HG02642 (cell line): Measurements from ENCODE around the gene MYO3B.
"Not testable (repeated sequence)": the region's sequence is repeated elsewhere in the genome, so short reads cannot be mapped to it uniquely, and the experiment has no call there.

ENCODE experiments used
- ATAC-seq: cut with Tn5 transposase; IDR thresholded peaks from one replicate; pipeline ENCODE4 v1.9.1; 2021; ENCODE audit warnings: mild to moderate bottlenecking; ENCODE audit not compliant: unreplicated experiment, poor library complexity

Gene MYO3B

DNA sequence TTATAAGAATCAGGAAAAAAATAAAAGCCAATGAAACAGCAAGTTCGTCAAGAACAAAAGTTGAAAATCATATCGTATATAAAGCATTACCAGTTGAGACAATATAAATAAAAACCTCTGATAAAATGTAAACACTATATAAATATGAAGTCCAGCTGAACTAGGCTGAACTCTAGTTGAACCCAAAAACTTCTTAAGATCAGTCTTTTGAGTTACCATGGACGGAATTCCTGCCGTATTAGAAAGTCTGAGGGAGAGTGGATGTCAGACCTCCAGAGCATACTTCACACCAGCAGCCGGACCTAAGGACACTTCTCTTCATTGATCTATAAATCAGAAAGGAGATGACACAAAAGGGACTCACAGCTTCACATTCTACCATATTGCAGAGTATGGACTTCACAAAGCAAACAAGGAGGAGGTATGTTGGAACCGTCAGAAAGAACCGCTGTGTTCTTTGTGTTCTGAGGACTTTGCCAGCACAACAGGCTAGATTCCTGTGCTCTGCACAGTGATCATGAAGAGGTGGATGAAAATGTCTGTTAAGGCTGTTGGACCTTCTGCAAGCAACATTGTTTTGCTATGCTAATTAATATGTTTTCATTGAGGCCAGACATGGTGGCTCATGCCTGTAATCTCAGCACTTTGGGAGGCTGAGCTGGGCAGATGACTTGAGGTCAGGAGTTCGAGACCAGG, 469.9 kb downstream of the MYO3B start:
- ATAC-seq: no peak

DNA sequence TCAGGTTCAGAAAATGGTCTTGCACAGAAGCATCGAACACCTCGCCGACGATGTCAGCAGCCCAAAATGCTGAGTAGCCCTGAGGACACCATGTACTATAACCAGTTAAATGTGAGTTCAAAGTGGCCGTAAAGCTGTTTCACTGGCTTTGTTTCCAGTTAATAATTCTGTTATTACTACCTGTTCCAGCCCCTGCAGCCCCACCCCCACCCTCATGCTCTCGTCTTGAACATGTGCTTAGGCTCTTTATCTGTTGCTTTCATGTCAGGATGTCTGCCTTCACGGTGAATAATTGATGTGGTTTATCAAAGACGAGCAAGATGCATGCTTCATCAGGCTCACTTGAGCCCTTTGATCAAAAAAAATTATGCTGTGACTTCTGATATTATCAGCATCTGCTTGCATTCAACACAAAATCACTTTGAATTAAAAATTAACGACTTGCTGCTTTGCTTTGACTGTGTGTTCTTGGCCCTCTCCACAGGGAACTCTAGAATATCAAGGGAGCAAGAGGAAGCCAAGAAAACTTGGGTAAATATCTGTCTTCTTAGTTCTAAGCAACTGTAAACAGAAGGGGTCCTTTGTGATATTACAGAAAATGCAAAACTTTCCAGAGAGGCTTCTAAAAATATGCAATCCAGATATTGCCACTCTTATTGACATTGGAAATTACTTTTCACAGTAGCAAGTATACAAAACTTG, 473.8 kb downstream of the MYO3B start:
- ATAC-seq: no peak

DNA sequence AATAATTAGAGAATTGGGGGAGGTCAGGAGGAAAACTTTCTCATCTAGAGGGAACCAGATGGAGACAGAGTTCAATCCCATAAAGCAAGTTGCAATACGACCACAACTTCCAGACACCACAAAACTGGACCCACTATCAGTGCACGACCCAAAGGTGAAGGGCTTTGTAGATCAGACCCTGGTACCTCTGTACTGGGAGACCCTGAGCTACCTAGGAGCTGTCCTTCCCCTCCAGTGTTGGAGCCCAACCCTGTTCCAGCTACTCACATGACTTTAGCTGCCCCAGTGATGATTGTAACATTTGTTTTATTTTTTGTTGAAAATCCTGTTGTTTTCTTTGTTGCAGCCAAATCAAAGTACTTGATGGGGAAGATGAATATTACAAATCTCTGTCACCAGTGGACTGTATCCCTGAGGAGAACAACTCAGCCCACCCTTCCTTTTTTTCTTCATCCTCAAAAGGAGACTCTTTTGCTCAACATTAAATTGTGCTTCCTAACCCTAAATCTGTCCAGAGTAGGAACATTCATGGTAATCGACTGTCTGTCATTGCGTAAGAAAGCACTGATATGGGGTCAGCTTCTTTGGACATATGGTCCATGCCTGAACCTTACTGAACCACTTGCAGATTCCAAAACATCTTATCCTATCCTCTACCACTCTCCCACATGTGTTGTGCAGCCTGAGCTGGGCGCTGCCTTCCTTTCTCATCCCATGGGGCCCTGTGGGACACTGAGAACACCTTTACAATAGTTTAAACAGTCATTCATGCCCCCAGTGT, 474.9 kb downstream of the MYO3B start:
- ATAC-seq: no peak

DNA sequence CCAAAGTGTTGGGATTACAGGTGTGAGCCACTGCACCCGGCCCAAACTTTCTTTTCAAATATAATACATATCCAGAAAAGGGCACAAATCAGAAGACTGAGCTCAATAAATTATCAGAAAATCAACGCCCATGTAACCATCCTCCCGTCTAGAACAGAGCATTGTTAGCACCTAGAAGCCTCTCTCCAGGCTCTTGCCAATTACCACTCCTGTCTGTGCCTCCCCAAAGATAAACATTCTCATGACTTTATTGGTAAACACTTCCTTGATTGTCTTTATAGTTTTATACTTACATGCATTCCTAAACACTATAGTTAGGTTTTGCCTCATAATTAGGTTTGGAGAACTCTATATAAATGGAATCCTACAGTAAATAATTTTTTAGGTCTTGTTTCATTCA, 478.7 kb downstream of the MYO3B start:
- ATAC-seq: no peak

DNA sequence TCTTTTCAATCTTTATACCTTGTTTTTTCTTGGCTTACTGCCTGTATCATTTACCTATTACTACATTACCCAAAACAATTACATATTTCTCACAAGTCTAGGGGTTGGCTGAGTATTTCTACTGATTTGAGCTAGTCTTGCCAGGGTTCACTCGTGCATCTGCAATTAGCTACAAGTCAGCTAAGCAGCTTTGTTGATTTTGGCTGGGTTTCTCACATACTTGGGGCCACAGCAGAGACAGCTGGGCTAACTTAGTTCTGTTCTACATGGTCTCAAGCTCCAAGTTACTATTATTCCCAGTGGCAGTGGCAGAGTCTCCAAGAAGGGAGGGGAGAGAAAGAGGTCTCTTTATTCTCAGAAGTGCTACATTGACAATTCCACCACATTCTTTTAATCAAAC, 482.5 kb downstream of the MYO3B start:
- no peak for ATAC-seq

DNA sequence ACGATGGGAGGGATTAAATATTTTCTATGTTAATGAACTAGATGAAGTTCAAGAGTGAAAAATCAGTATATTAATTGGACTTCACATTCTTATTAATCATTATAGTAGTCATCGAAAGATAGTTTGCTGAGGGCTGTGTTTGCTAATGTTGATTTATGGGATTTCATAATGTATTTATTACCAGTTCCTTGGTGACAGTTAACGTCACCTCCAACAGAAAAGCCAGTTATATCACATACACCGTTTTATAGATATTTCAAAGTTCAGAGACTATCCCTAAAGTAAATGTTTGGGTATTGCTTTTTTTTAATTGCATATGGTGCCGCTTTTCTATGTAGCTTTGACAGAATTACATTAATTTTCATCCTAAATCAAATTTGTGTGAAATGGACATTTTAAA, 487.8 kb downstream of the MYO3B start:
- no peak for ATAC-seq

DNA sequence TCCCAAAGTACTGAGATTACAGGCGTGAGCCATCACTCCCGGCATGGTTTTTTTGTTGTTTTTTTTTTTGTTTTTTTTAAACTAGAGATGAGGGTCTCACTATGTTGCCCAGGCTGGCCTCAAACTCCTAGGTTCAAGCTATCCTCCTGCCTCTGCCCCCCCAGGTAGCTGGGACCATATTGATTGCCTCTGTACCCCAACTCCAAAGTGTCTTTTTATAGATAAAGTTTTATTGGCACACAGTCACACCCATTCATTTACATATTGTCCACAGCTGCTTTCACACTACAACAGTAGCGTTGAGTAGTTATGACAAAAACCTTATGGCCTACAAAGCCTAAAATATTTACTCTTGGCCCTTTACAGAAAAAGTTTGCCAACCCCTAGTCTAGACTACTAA, 492.0 kb downstream of the MYO3B start:
- ATAC-seq: no peak

DNA sequence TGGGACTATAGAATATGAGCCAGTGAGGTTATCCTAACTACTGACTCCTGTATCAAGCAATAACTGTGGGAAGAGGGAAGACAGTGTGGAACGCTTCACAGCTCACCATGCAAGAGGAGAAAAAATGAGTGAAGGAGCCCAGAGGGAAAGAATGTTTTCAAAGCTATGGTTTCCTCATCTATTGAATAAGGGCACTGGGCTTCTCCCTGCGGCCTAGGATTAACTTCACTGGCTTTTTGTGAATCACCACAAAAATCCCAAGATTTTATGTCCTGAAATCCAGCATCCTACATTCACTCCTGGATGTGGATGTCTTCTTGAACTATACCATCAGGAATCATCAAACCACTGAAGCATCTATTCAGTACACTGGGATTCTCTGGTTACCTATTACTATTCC, 492.7 kb downstream of the MYO3B start:
- no peak for ATAC-seq

DNA sequence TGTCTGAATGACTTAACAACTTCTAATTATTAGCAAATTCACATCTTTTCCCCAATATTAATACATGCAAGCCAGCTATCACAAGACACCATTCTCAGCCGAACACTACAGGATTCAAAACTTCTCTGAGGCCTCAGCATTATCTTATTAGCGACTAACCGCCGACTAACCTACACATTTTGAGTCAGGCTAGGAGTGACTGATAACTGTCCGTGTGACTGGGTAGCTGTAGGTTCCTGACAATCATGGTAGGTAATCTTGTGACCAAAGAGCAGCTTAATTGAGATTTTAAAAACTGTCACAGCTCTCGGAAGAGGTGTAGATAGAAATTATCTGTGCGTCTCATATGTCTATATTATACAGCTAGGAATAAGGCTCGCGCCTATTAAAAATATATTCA, 493.1 kb downstream of the MYO3B start:
- ATAC-seq: no peak

DNA sequence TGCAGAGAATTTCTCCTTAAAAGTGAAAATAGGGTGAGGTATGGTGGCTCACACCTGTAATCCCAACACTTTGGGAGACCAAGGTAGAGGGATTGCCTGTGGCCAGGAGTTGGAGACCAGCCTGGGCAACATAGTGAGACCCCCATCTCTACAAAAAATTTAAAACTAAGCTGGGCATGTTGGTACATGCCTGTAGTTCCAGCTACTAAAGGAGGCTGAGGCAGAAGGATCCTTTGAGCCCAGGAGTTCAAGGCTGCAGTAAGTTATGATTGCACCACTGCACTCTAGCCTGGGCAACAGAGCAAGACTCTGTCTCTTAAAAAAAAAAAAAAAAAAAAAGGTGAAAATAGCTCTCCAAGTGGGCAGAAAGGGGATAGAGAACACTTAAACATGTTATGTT, 496.3 kb downstream of the MYO3B start:
- ATAC-seq: not testable (repeated sequence)

DNA sequence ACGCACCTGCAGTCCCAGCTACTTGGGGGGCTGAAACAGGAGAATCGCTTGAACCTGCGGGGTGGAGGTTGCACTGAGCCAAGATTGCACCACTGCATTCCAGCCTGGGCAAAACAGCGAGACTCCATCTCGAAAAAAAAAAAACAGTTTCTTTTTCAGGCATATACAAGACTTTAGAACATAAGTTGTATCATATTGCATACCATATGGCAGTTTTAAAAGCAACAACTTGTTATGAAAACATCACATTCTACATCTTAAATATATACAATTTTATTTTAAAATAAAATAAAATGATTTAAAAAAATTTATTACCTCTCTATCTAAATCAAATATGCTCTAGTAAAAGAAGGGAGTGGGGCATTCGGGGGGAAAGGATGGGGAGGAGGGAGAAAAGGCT, 497.8 kb downstream of the MYO3B start:
- ATAC-seq: no peak

DNA sequence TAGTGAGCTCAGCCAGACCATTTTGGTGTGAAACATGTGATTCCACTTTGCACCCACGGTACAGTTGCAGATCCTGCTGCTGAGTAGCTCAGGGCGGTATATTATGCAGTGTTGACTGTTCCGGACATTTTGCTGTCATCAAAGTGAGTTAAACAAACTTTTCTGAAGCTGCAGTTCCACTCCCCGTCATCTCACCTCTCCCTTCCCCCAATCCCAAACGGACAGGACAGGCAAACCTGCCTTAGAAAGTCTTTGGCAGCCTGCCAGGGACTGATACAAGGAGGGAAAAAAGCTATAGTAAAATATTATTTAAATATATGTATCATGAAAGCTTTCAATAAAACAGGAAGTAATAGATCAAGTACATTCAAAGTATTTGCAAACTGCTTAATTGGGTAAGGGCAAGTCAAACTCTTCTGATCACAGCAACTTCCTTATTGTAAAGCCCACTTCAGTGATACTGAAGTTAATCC, 501.7 kb downstream of the MYO3B start:
- no peak for ATAC-seq

DNA sequence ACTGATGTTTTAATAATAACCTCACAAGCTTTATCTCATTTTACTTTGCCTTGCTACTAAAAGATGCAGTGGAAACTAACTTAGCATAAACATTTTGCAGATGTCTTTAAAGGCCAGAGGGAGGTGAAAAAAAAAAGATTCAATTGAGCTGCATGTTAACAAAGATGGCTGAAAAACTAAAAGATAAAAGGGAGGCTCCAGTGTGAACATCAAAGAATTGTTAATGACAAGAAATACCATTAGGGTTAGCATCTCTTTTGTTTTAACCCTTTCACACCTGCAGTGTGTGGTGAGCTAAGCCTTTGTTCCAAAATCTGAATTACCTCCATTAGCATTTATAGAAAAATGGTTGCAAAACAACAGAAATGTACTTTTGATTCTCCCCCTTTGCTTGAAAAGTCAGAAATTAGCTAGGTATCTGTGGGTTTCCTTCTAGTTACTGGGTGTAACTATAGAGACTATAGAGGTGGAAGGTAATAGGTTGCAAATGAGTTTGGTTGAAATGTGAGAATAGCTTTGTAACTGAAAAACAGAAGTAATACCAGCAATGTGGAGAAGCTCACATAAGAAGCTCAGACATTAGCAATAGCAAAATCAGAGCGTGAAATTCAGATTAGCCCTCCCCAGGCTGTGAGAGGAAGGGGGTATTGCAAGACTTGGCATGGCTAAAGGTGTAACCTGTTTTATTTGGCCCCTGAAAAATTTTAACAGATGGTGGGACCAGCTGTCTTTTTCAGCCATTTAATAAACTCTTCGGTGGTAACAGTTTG, 502.4 kb downstream of the MYO3B start:
- peak; percentile 58 for ATAC-seq

DNA sequence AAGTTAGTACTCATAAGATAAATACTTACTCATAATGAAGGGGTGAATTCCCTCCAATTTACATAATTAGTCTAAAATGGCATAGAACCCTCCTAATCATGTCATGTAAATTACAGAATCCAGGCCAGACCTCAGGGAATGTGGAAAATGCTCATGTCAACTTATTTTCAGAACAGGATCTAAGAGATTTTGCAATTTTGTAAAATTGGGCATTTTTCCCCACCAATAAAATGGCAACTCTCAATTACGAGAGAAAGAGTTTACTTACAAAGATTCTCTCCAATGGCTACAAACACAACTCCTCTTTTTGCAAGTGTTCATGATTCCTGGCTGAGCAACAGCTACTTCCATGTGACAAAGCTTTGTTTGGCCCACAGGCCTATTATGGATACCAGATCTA, 503.4 kb downstream of the MYO3B start:
- no peak for ATAC-seq

DNA sequence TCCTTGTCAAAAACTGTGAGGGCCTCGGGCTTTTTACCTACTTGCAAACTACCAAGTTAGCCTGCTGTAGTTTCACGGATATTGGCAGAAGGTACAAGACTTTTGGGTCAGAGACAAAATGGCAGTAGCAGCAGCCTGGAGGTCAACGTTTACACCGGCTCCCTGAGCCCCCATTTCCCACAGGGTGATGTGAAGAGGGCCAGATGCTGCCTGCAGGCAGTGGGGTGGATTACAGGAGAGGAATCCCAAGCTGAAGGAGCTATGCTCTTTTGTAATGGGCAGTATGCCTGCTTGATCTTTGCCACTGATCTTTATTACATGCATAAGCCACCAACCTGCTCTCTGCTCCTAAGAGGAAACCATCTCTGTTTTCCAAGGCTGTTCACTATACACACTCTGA, 507.6 kb downstream of the MYO3B start:
- ATAC-seq: no peak

DNA sequence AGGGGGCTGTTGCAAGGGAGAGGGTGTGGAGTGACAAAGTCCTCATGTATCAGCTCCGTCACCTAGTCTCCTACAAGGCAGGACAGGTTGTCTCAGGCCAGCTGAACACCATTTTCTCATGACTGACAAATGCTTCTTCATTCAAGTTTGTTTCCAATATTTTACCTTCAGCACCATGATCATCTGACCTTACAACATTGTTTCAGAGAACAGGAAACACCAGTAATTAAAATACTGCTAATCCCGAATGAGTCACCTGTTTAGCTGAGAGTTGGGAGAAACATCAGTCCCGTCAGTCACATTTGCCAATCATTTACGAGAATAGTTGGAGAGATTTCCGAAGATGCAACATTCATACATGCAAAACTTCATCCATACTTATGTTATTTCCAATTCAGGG, 511.5 kb downstream of the MYO3B start:
- ATAC-seq: no peak

DNA sequence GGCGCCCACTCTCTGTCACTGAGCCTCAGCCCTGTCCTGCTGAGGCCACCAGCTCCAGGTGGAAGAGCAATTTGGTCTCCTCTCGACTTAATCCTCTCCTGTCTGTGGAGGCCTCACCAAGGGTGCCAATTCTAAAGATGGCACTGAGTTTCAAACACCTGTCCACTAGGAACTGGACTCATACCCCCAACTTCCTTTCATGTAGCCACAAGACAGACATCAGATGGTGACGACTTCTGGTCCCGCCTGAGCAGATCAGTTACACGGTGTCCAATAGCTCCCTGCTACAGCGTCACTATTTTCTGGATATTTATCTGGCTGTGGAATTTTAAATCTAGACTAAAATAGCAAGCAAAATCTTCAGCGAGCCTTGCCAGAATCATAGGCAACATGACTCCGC, 512.7 kb downstream of the MYO3B start:
- no peak for ATAC-seq

DNA sequence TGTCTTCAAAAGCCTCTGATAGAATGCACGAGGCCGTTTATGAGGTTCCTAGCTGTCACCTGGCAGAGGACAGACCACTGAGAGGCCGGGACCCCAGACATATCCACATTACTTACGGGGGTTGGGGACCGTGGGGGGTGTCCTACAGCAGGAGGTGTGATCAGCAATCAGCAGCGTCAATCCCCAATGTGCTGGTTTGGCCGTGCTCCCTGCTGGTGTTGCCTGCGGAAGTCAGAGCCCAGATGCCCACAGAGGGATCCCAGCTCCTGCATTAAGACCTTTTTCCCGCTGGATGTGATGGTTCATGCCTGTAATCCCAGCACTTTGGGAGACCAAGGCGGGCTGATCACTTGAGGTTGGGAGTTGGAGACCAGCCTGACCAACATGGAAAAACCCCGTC, 516.4 kb downstream of the MYO3B start:
- no peak for ATAC-seq

DNA sequence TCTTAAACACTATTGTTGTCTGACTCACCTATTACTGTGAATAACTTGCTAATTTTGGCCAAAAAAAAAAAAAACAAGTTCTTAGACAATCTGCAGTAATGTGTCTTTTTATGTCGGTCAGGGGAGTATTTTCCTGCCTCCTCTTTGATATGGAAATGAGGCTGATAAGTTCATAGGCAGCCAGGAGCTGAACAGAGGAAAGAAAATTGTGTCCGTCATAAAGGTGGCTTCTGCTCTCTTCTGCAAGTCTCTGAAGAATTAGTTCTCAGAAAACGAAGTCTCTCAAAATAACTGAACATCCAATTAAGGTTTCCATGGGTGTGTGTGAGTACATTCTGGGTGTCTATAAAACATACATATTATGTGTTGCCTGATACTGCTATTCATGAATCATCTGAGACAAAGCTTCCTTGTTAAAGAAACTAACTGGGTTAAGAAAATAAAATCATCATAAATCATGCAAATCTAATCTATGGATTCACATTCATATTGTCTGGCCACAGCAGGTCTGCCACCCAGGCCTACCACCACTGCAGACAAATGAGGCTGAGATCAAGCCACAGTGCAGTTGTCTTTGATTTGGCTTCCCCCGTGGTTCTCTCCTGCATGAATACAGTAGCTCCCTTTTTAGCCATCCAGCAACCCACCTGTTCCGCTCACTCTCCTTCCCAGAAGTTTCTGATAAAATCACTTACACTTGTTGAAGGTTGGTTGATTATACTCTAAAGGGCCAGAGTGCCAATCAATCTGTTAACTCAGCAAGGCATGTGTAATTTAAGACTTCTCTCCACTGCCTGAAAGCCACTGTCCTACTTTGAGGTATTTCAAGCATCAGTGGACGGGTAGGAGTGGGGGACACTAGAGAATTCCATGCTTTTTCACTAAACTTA, 517.8 kb downstream of the MYO3B start:
- ATAC-seq: no peak

DNA sequence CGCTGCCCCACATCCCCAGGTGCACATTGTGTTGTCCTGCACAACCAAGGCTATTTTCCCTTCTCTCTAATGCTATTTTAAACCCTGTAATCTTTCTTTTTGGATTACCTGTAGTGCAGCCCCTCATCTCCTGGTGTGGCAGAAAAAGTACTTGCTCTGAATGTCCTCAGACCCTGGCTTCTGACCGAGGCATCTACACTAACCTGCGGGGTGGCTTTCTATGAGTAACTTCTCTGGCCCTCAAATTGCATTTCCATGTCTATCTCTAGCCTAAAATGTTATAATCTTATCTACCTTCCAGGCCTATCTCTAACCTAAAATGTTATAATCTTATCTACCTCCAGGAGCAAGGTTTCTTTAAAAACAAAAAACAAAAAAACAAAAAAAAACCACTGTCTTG, 519.0 kb downstream of the MYO3B start:
- no peak for ATAC-seq
